CD4-positive, alpha-beta T cell (primary cell): ENCODE data around the gene SLC19A1. TPM values are rescaled to one million over a fixed set of nuclear protein-coding genes. Genes with fewer than 3 reads are reported as not detected.

Experiments used
- ATAC-seq: fragments of 200-7000 bp; cut with Tn5 transposase; one replicate; pipeline ENCODE4 v1.10.0; 2022; ENCODE audit warnings: mild to moderate bottlenecking; ENCODE audit not compliant: poor library complexity
- CTCF ChIA-PET: fragments of 350-600 bp; sonication (Branson Sonifier 250); formaldehyde crosslinking; loops from one replicate; lab custom pipeline; 2021; ENCODE audit warnings: antibody characterized with exemption, inconsistent platforms; lab: Charles Lee
- POLR2A ChIA-PET: fragments of 350-600 bp; sonication (Branson Sonifier 250); formaldehyde crosslinking; loops from one replicate; lab custom pipeline; 2021; ENCODE audit warnings: antibody characterized with exemption, inconsistent platforms; lab: Charles Lee
- DNase-seq, 14 experiments: peaks; one replicate each; pipeline ENCODE4 v3.0.0-alpha.2; 2013 to 2020; ENCODE audit warnings: mixed read lengths in 2 of 14
- H3K27ac ChIP-seq, 2 donors: one replicate each; pipeline versions ENCODE4 v1.5.1 to v1.7.0; 2013; ENCODE audit warnings: low read length in 2 of 2, low read depth in 1 of 2, mild to moderate bottlenecking in 1 of 2
- H3K27me3 ChIP-seq, 2 experiments: 1 replicate in 1 of 2; 2 replicates in 1 of 2; pipeline versions ENCODE4 v1.6.1 to v1.7.0; 2013; ENCODE audit warnings: low read length in 2 of 2, control low read depth in 1 of 2, mild to moderate bottlenecking in 1 of 2, moderate library complexity in 1 of 2; ENCODE audit not compliant: insufficient read depth in 2 of 2, control insufficient read depth in 1 of 2
- H3K36me3 ChIP-seq: one replicate; pipeline ENCODE4 v1.6.1; 2013; ENCODE audit warnings: low read length, control low read depth; ENCODE audit not compliant: insufficient read depth
- H3K4me1 ChIP-seq: one replicate; pipeline ENCODE4 v1.6.1; 2013; ENCODE audit warnings: low read length, control low read depth; ENCODE audit not compliant: insufficient read depth
- H3K4me3 ChIP-seq: one replicate; pipeline ENCODE4 v1.5.1; 2013; ENCODE audit warnings: mild to moderate bottlenecking, low read length, moderate library complexity
- H3K9me3 ChIP-seq, 2 experiments: 1 replicate in 1 of 2; 2 replicates in 1 of 2; pipeline versions ENCODE4 v1.6.1 to v1.7.0; 2013; ENCODE audit warnings: low read length in 2 of 2, mild to moderate bottlenecking in 2 of 2, control low read depth in 1 of 2, moderate library complexity in 1 of 2; ENCODE audit not compliant: control insufficient read depth in 1 of 2, insufficient read depth in 1 of 2
- H3K27ac Mint-ChIP-seq: one replicate; pipeline ENCODE4 v1.8.0; 2020; ENCODE audit warnings: mixed read lengths
- H3K27me3 Mint-ChIP-seq: one replicate; pipeline ENCODE4 v1.8.0; 2021; ENCODE audit warnings: mixed read lengths
- H3K36me3 Mint-ChIP-seq: one replicate; pipeline ENCODE4 v1.8.0; 2021; ENCODE audit warnings: low read depth, mixed read lengths
- H3K4me1 Mint-ChIP-seq: one replicate; pipeline ENCODE4 v1.8.0; 2021; ENCODE audit warnings: low read depth, mixed read lengths
- H3K4me3 Mint-ChIP-seq: one replicate; pipeline ENCODE4 v1.8.0; 2020; ENCODE audit warnings: mild to moderate bottlenecking, mixed read lengths
- H3K9me3 Mint-ChIP-seq: one replicate; pipeline ENCODE4 v1.8.0; 2020; ENCODE audit warnings: mixed read lengths
- CTCF ChIP-seq: fragments of 200-600 bp; IDR thresholded peaks from one replicate; pipeline ENCODE4 v1.8.0; 2022; ENCODE audit warnings: antibody characterized with exemption, mild to moderate bottlenecking
- intact Hi-C, 2 experiments: fragments of 100-400 bp; cut with DNase I in 1 of 2; cut with micrococcal nuclease in 1 of 2; formaldehyde crosslinking; loops; one replicate each; pipeline versions ENCODE4 v1.15.1 to v1.9.0; 2023 to 2025; cut with DNase I, micrococcal nuclease
- total RNA-seq, 174 experiments: library from RNA in 2 of 174; stranded (reverse) in 2 of 174; gene quantifications; one replicate each; pipeline ENCODE4 v1.2.3 and lab custom pipeline; 2021 to 2026

Gene SLC19A1
- total RNA-seq, 2 experiments from 2014 or later = 11.5 to 12.0 TPM

DNA sequence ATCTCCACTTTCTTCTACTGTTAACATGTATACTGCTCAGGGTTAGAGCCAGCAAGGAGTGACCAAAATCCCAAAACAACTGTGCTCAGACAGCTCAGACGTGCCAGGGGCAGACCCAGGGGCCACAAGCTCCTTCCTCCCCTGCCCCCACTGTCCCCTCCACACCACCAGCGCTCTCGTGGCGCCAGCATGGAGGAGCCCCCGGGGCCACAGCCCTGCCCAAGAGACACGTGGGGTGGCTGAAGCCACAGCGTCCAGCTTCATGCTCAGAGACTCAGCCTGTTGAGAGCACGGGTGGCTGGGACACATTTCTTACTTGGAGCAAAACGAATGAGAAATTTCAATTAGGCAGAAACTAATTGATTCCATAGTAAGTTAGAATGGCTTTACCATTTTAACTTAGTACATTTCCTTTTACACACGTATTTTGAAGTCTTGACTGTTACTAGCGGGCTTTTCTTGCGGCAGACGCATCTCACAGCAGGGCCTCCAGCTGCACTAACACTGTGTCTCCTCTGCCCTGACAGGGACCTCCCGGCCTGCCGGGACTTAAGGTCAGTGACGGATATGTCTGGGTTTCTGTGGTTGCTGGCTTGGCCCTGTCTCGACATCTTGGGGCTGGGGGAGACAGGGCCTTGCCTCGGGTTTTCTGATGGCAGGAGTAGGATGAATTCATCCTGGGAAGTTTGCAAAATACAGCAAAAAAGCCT is 54.2 kb downstream of the SLC19A1 start:
- H3K4me3 ChIP-seq = no peak overlapping the region
- Mint-ChIP-seq H3K9me3 (no peaks in the 10 kb centered on the region), H3K4me3 (peak overlapping the region; percentile 15), H3K36me3 (no peaks in the 10 kb centered on the region), H3K4me1 (peaks cover 19% of the 10 kb centered on the region), H3K27ac (peak overlapping the region; percentile 42), H3K27me3 (no peaks in the 10 kb centered on the region)
- H3K27ac ChIP-seq = no peak overlapping the region
- POLR2A ChIA-PET = no interaction called here
- H3K9me3 ChIP-seq = peaks cover 0 to 3% of the 10 kb centered on the region in 2 experiments
- no peak for TF ChIP-seq CTCF
- no peaks in the 10 kb centered on the region for H3K27me3 ChIP-seq
- peaks cover 26% of the 10 kb centered on the region for H3K4me1 ChIP-seq
- ATAC-seq (no peak), DNase-seq (no peak)
- CTCF ChIA-PET = no interaction called here
- intact Hi-C loops = no loop called here
- no peaks in the 10 kb centered on the region for H3K36me3 ChIP-seq

DNA sequence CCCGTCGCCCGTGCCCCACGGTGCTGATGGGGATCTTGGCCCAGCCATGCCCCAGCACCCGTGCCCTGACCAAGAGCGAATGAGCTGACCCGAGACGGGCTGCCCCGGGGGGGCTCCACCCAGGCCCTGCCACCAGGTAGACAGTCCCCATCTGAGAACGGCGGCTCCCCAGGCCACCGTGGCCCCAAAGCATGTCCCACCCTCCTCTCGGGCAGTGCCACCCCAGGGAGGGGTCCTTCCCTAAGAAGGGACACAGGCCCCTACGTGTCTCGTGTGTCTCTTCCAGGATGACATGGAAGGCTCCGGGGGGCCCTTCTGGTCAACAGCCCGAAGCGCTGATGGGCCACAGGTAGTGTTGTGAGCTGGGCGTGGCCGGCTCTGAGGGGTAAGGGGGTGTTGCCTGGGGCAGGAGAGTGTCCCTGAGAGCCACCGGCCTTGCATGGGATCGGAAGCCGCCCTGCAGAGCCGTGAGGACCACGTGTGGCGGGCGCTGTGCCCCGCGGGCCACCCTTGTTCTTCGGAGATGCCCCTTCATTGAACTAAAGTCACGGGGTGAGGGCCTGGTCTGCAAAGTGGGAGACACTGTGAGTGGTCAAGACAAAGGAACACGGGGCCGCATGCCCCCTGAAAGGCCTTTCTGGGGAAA is 55.0 kb downstream of the SLC19A1 start:
- intact Hi-C loops = no loop called here

GRCh38 chr21:45486443-45487160 is 55.6 kb downstream of the SLC19A1 start:
- H3K4me1 Mint-ChIP-seq = peaks cover 27% of the 10 kb centered on the region
- ATAC-seq (no peak), DNase-seq (no peak)
- H3K27ac Mint-ChIP-seq = no peak overlapping the region
- no peaks in the 10 kb centered on the region for H3K36me3 Mint-ChIP-seq
- peaks cover 0 to 5% of the 10 kb centered on the region in 2 experiments for H3K9me3 ChIP-seq
- no peak for TF ChIP-seq CTCF
- POLR2A ChIA-PET = no interaction called here
- no peaks in the 10 kb centered on the region for H3K36me3 ChIP-seq
- intact Hi-C loops = no loop called here
- no peak overlapping the region for H3K27ac ChIP-seq
- H3K27me3 Mint-ChIP-seq = no peaks in the 10 kb centered on the region
- CTCF ChIA-PET = no interaction called here
- H3K4me3 ChIP-seq = no peak overlapping the region
- no peaks in the 10 kb centered on the region for H3K27me3 ChIP-seq
- no peaks in the 10 kb centered on the region for H3K9me3 Mint-ChIP-seq
- no peak overlapping the region for H3K4me3 Mint-ChIP-seq
- H3K4me1 ChIP-seq = peaks cover 41% of the 10 kb centered on the region

More for the DNA sequence above, 55.0 kb downstream of the SLC19A1 start:
- H3K27ac Mint-ChIP-seq = no peak overlapping the region
- no peaks in the 10 kb centered on the region for H3K9me3 Mint-ChIP-seq
- Histone ChIP-seq H3K27me3 (no peaks in the 10 kb centered on the region), H3K9me3 (peaks cover 0 to 5% of the 10 kb centered on the region in 2 experiments), H3K4me1 (peaks cover 34% of the 10 kb centered on the region), H3K27ac (no peak overlapping the region), H3K4me3 (no peak overlapping the region), H3K36me3 (no peaks in the 10 kb centered on the region)
- no peak overlapping the region for H3K4me3 Mint-ChIP-seq
- peaks cover 26% of the 10 kb centered on the region for H3K4me1 Mint-ChIP-seq
- DNase-seq = no peak
- ATAC-seq = no peak
- H3K27me3 Mint-ChIP-seq = no peaks in the 10 kb centered on the region
- CTCF ChIA-PET = no interaction called here
- no peak for TF ChIP-seq CTCF
- POLR2A ChIA-PET = no interaction called here
- H3K36me3 Mint-ChIP-seq = no peaks in the 10 kb centered on the region
